ENCODE measurements around the gene ABHD6.
"Not testable (repeated sequence)": the region's sequence is repeated elsewhere in the genome, so short reads cannot be mapped to it uniquely, and the experiment has no call there.

Gene ABHD6

DNA sequence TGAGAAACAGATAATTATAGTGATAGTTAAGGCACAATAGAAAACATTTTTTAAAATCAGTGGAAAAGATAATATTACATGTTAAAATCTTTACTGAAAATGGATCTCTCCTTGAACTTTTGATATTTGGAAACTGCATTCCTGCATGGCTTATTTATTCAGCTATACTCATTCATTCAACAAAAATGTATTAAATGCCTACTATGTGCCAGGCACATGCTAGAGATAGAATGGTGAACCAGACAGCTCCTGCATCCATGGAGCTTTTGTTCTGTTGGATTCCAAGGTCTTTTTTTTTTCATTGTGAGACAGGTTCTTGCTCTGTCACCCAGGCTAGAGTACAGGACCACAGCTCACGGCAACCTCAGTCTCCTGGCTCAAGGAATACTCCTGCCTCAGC is 99.6 kb downstream of the ABHD6 start:
- H3K4me3 ChIP-seq (ENCODE audit: low read depth, low read length), result peak overlapping the region; percentile 81
- TF ChIP-seq MYC (IDR thresholded peaks at IDR 0.05; ENCODE audit: low read depth, low read length), result no peak
- TF ChIP-seq, protein P1, sequence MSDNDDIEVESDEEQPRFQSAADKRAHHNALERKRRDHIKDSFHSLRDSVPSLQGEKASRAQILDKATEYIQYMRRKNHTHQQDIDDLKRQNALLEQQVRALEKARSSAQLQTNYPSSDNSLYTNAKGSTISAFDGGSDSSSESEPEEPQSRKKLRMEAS (IDR thresholded peaks at IDR 0.05; ENCODE audit: low read depth, low read length), result no peak
- TF ChIP-seq POLR2A (IDR thresholded peaks at IDR 0.05; ENCODE audit: extremely low read depth, insufficient read length), result no peak
- TF ChIP-seq, protein P2, sequence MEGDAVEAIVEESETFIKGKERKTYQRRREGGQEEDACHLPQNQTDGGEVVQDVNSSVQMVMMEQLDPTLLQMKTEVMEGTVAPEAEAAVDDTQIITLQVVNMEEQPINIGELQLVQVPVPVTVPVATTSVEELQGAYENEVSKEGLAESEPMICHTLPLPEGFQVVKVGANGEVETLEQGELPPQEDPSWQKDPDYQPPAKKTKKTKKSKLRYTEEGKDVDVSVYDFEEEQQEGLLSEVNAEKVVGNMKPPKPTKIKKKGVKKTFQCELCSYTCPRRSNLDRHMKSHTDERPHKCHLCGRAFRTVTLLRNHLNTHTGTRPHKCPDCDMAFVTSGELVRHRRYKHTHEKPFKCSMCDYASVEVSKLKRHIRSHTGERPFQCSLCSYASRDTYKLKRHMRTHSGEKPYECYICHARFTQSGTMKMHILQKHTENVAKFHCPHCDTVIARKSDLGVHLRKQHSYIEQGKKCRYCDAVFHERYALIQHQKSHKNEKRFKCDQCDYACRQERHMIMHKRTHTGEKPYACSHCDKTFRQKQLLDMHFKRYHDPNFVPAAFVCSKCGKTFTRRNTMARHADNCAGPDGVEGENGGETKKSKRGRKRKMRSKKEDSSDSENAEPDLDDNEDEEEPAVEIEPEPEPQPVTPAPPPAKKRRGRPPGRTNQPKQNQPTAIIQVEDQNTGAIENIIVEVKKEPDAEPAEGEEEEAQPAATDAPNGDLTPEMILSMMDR (IDR thresholded peaks at IDR 0.05; ENCODE audit: low read depth, low read length), result no peak
- no peak for DNase-seq (ENCODE audit: low read depth)

DNA sequence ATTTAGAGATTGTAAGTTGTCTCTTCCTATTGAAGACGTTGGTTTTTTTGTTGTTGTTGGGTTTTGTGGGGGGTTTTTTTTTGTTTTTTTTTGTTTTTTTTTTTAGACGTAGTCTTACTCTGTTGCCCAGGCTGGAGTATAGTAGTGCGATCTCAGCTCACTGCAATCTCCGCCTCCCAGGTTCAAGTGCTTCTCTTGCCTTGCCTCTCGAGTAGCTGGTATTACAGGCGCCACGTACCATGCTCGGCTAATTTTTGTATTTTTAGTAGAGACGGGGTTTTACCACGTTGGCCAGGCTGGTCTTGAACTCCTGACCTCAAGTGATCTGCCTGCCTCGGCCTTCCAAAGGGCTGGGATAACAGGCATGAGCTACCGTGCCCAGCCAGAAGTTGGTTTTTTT is 101.6 kb downstream of the ABHD6 start:
- not testable (repeated sequence) for DNase-seq (ENCODE audit: low read depth)
- H3K4me3 ChIP-seq (ENCODE audit: low read depth, low read length), result peak overlapping the region; percentile 3

DNA sequence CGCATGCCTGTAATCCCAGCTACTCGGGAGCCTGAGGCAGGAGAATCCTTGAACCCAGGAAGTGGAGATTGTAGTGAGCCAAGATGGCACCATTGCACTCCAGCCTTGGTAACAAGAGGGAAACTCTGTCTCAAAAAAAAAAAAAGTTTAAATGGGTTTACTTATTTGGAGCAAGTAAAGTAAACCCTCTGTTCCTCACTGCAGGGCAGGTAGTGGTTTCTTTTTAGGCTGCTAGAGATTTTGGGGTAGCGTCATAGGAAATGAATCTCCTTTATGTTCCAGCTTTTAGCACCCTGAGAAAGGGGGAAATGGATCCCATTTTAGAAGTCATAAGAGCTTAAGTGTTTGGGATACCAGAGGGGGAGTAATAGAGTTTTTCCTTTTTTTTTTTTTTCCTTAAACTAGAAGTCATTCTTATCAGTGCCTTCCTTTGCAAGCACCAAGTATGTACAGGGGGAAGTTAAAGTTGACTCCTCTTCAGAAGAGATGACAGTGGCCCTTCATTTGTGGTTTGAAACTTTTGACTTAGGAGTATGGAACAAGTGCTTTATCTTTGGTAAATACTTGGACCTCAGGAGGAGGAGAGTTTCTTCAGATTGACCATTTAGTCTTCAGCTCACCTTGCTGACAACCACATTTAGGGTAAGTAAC is 103.1 kb downstream of the ABHD6 start:
- TF ChIP-seq, protein P1 (IDR thresholded peaks at IDR 0.05; ENCODE audit: low read depth, low read length), result no peak
- TF ChIP-seq, protein P2 (IDR thresholded peaks at IDR 0.05; ENCODE audit: low read depth, low read length), result no peak
- H3K4me3 ChIP-seq (ENCODE audit: low read depth, low read length), result peak overlapping the region; percentile 21
- peak; percentile 48 for DNase-seq (ENCODE audit: low read depth)

DNA sequence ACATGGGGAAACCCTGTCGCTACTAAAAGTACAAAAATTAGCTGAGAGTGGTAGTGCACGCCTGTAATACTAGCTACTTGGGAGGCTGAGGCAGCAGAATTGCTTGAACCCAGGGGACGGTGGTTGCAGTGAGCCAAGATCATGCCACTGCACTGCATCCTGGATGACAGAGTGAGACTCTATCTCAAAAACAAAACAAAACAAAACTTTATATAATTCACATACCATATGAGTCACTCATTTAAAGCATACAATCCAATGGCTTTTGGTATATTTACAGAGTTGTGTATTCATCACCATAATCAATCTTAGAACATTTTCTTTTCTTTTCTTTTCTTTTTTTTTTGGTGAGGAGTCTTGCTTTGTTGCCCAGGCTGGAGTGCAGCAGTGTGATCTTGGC is 103.8 kb downstream of the ABHD6 start:
- DNase-seq (ENCODE audit: low read depth), result no peak
- no peak for TF ChIP-seq MYC (IDR thresholded peaks at IDR 0.05; ENCODE audit: low read depth, low read length)
- TF ChIP-seq POLR2A (IDR thresholded peaks at IDR 0.05; ENCODE audit: extremely low read depth, insufficient read length), result no peak
- TF ChIP-seq, protein P1 (IDR thresholded peaks at IDR 0.05; ENCODE audit: low read depth, low read length), result no peak
- peak overlapping the region; percentile 21 for H3K4me3 ChIP-seq (ENCODE audit: low read depth, low read length)

DNA sequence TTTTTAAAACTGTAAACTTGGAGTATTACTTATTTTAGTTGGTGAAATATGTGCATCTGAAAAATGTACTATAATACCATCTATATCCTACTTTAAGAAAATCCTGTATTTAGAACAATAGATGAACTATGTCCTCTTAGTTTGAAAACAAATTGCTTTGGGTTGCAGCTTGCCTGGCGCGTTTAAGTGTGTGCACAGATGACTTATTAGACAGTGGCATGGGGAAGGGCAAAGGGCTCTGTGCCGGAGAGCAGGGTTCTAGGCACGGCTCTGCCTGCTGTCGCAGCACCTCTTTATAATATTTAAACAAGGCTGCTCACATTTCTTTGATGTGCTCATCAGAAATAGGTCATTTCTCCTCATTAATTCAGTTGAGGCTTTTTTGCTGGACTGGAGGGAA is 105.1 kb downstream of the ABHD6 start:
- peak overlapping the region; percentile 7 for H3K4me3 ChIP-seq (ENCODE audit: low read depth, low read length)

More for the DNA sequence above, 105.1 kb downstream of the ABHD6 start:
- DNase-seq (ENCODE audit: low read depth), result no peak
- no peak for TF ChIP-seq MYC (IDR thresholded peaks at IDR 0.05; ENCODE audit: low read depth, low read length)
- TF ChIP-seq POLR2A (IDR thresholded peaks at IDR 0.05; ENCODE audit: extremely low read depth, insufficient read length), result no peak
- TF ChIP-seq, protein P1 (IDR thresholded peaks at IDR 0.05; ENCODE audit: low read depth, low read length), result no peak
- TF ChIP-seq, protein P2 (IDR thresholded peaks at IDR 0.05; ENCODE audit: low read depth, low read length), result no peak
